ENCODE measurements around the gene ZHX3. TPM values are rescaled to one million over a fixed set of nuclear protein-coding genes. Genes with fewer than 3 reads are reported as not detected.
A peak's percentile ranks its signal among the peaks of the same experiment; 100 is the strongest.

The ZHX3 gene
- total and polyA plus RNA-seq, 2 of the 13 experiments (the other 11 are each of a cell fraction or from before 2014, with no cell fraction given): 8.4 to 11.7 TPM

DNA sequence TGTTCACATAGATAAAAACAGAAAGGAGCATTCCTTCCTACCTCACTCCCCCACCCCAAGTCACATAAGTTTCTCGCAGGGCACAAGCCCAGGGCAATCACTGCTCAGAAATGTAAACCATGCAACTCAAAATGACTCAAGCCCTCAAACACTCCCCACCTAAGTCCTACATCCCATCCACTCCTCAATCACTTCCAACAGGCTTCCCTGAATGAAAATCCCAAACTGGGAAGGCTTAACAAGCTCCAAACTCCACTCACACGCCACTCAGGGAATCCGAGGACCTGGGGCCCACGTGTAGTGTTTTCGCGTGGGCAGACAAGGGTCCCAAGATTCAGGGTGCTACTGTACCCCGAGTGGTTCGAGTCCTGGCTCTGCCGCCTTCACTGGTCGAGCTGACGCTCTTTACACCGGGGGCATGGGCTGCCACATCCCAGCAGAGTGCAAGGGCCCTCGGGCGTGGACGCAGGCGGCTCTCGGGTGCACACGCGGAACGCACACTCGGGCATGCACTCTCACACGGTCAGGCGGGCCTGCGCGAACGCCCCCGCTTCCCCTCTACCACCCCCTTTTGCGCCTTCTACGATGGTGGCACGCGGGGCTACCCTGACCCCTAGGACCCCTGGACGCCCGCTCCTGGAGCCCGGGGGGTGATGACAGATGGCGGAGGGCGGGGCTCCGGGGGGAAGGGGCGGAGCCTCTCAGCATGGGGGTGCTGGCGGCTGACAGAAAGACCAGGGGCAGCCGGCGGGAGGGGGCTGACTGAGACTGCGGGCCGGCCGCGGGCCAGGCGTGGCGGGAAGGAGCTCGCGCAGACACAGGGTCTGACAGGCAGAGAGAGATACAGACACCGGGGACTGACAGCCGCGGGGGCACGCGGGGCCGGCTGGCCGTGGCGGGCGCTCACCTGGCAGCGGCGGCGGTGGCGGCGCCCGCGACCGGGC, 657 bp downstream of the ZHX3 start (continued):
- TF ChIP-seq, protein P1, sequence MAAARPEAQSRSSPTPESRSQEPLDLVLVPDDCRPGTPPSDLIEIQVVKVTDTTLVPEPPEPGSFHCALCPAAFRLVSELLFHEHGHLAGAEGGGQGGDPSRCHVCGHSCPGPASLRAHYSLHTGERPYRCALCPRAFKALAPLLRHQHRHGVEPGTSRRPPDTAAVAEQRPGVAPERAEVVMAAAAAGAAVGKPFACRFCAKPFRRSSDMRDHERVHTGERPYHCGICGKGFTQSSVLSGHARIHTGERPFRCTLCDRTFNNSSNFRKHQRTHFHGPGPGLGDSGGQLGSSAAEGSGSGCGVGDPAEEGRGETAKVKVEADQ (CRISPR knock-in tag; IDR thresholded peaks at IDR 0.05; ENCODE audit: borderline replicate concordance): 0 out of 2 replicates have a peak, but pooled peaks have one; percentile 16
- TF ChIP-seq U2AF2 (IDR thresholded peaks at IDR 0.05; ENCODE audit: low read depth, low read length) (no peak), ZFP91 (CRISPR knock-in tag; IDR thresholded peaks at IDR 0.05; ENCODE audit: borderline replicate concordance) (peak; percentile 74), ZNF407 (CRISPR knock-in tag; IDR thresholded peaks at IDR 0.05; ENCODE audit: not compliant biosample characterization) (peak; percentile 82), ZNF367 (CRISPR knock-in tag; IDR thresholded peaks at IDR 0.05; ENCODE audit: borderline replicate concordance) (no peak), THRA (CRISPR knock-in tag; IDR thresholded peaks at IDR 0.05; ENCODE audit: borderline replicate concordance) (peak; percentile 40; the same call in 1 of the 2 replicates), E2F5 (CRISPR knock-in tag; conservative IDR thresholded peaks at IDR 0.05) (no peak), KMT2B (CRISPR knock-in tag; IDR thresholded peaks at IDR 0.05) (peak; percentile 83)
- TF ChIP-seq, protein P2, sequence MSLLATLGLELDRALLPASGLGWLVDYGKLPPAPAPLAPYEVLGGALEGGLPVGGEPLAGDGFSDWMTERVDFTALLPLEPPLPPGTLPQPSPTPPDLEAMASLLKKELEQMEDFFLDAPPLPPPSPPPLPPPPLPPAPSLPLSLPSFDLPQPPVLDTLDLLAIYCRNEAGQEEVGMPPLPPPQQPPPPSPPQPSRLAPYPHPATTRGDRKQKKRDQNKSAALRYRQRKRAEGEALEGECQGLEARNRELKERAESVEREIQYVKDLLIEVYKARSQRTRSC (CRISPR knock-in tag; IDR thresholded peaks at IDR 0.05; ENCODE audit: low read depth): 0 out of 2 replicates have a peak, but pooled peaks have one; percentile 74
